Islet of Langerhans (tissue), 1 donor: ENCODE measurements around the gene SPTAN1.

Experiments
- FAIRE-seq: peaks from one replicate; lab custom pipeline; 2011; peaks lifted over from hg19 to GRCh38; lab: Jason Lieb, UNC

The SPTAN1 gene

DNA sequence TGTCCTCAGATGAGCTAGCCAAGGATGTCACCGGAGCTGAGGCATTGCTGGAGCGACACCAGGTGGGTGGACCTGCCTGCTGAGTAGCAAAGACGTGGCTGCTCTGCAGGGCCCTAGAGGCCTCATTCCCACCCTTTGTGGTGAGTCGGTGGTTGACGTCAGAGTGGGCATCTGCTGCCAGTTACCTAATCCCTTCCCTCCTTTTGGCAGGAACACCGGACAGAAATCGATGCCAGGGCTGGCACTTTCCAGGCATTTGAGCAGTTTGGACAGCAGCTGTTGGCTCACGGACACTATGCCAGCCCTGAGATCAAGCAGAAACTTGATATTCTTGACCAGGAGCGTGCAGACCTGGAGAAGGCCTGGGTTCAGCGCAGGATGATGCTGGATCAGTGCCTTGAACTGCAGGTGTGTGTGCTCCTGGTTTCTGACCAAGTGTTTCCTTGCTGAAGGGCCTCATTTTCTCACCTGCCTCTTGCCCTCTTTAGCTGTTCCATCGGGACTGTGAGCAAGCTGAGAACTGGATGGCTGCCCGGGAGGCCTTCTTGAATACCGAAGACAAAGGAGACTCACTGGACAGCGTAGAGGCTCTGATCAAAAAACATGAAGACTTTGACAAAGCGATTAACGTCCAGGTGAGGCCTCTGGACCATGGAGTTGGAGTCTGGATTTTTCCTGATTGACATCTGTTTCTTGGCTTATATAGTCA lies 55.4 kb downstream of the SPTAN1 start:
- no peak for FAIRE-seq

- no peak for FAIRE-seq
These were observed 58.5 kb downstream of the SPTAN1 start for GRCh38 chr9:128610897-128611296.

GRCh38 chr9:128611600-128612394 lies 59.4 kb downstream of the SPTAN1 start:
- FAIRE-seq, result no peak

DNA sequence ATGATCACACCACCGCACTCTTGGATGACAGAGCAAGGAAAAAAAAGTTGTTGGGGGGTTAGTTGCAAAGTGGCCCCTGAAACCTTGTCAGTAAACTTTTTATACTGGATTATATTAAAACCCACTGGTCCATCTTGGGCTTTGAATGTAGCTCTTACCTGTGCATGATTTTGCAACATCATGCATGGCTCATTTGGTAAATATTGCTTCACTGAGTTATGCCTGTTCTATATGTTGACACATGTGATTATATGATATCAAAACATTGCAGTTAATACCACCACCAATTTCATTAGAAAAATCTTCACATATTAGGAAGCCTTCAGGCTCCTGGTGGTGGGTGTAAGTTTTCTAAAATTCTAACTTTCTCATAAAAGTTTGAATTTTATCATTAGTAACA lies 62.3 kb downstream of the SPTAN1 start:
- no peak for FAIRE-seq

- no peak for FAIRE-seq
These were observed 63.2 kb downstream of the SPTAN1 start for GRCh38 chr9:128615571-128615970.

DNA sequence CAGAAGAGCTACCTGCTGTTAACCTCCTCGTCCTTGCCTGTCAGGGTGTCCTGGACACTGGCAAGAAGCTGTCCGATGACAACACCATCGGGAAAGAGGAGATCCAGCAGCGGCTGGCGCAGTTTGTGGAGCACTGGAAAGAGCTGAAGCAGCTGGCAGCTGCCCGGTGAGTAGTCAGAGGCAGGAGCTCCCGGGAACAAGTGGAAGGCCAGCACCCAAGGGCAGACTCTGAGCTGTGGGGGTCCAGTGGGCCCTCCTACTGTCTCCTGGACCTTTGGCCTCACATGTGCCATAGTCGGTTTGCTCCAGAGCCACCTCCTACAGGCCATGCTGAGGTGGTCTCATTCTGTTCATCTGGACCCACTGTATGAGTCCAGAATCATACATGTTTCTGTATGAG lies 65.6 kb downstream of the SPTAN1 start:
- no peak for FAIRE-seq

DNA sequence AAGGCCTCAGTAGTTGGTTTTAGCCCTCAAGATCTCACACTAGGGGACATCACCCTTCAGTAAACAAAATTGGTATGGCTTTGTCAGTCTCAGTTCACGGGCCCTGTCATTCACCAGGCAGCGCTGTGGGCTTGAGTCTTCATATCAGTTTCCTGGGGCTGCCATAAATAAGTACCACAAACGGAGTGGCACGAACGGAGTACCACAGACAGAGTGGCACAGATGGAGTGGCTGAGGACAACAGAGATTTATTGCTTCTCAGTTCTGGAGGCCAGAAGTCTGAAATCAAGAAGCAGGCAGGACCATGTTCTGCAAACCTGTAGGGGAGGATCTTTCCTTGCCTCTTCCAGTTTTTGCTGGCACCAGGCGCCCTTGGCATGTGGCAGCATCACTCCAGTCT lies 66.7 kb downstream of the SPTAN1 start:
- no peak for FAIRE-seq

DNA sequence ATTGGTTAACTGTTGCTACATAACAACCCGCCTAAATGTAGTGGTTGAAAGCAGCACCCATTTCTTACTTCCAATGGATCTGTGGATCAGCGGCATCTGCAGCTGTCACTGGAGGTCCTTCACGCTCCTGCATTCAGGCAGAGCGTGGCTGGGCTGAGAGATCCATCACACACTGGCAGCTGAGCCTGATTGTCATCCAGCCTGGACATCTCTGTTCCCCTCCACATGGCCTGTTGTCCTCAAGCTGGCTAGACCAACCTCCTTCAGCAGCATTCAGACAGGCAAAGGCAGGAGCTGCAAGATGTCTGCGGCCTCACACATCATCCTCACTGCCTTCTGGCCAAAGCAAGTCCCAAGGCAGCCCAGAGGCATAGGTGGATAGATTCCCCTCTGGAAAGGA lies 67.4 kb downstream of the SPTAN1 start:
- FAIRE-seq, result no peak

DNA sequence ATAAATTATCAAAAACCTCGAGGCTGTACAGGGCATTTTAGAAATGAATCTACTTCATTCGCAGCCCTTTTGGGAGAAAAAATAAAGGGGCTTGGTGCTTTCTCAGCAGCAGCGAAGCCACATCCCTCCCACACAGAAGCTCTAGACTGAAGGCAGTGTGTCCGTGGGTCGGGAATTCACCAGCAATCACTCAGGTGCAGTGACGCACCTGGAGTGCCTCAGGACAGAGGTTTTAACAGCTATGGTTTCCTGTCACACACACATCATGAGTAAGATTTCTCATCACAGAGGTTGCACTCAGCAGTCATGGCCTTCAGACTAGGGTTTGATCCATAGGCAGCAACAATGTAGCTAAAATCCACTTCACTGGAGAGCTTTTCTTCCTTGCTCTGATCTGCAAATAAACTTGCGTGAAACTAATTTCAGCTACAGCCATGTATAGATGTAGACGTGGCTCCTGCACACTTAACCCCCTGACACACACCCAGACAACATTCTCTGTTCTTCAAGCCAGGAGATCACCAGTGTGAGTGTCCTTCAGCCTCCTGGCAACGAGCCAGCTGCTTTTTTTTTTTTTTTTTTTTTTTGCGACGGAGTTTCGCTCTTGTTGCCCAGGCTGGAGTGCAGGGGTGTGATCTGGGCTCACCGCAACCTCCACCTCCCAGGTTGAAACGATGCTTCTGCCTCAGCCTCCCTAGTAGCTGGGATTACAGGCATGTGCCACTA lies 69.5 kb downstream of the SPTAN1 start:
- no peak for FAIRE-seq

DNA sequence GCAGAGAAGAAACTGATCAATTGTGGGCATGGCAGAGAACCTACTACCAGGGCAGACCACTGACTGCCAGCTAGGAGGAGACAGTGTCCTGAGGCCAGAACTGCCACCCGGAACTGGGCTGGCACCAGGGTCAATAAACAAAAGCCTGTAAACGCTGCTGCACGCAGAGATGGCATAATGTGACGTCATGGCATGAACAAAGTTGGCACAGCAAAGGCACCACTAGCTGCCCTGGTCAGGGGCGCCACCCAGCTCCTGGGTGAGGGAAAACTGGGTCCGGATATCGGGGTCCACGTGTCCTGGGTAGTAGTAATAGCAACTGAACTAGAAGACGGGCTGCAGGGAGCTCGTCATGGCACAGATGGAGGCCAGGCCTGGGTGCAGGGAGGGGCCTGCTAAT lies 72.2 kb downstream of the SPTAN1 start:
- FAIRE-seq, result no peak

GRCh38 chr9:128625391-128626146 lies 73.2 kb downstream of the SPTAN1 start:
- no peak for FAIRE-seq

GRCh38 chr9:128626181-128626580 lies 73.8 kb downstream of the SPTAN1 start:
- FAIRE-seq, result no peak

DNA sequence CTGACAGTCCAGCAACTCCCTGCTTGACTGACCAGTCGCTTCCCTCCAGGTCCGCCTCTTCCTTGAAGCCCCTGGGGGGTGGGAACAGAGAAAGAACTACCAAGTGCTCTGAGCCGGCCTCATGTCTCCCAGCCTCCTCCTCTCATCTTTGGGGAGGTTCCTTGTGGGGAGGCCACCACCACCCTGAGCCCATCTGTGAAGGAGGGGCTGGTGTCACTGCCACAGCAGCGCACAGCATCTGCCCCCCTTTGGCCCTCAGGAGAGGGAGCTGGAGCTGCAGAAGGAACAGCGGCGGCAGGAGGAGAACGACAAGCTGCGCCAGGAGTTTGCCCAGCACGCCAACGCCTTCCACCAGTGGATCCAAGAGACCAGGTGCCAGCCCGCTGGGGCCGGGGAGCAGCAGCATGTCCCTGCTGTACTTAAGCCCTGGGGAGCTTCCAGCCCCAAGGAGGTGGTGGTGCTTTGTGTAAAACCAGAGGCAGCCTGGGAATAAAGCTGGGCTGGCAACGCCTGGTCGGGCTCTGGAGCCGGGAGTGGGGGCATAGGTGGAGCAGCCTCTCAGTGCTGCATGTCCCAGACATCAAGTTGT lies 74.8 kb downstream of the SPTAN1 start:
- FAIRE-seq, result no peak

GRCh38 chr9:128627906-128628305 lies 75.5 kb downstream of the SPTAN1 start:
- FAIRE-seq, result no peak

DNA sequence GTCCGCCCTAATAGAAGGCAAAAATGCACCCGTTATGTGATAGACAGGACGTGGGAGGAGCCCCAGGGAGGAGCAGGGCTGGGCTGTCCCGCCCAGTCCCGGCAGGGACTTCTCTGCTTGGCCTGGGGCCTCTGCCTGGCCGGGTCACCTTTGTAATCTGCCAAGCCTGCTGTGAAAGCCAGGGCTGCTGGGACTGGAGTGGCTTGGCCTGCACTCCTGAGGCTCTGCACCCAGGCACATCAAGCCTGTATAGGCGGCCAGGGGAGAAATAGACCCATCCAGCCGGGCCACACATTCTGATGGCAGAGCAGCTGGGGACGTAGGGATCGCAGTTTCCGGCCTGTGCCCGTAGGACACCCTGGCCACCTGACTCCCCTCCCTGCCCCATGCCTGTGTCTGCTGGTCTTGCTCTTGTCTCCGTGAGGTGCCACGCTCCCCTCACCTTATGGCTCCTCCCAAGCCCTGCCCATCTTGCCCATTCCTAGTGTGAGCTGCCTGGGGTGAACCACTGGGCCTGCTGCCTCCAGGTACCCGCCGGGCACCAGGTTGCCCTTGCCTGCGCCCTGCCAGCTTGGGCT lies 76.2 kb downstream of the SPTAN1 start:
- FAIRE-seq, result no peak

DNA sequence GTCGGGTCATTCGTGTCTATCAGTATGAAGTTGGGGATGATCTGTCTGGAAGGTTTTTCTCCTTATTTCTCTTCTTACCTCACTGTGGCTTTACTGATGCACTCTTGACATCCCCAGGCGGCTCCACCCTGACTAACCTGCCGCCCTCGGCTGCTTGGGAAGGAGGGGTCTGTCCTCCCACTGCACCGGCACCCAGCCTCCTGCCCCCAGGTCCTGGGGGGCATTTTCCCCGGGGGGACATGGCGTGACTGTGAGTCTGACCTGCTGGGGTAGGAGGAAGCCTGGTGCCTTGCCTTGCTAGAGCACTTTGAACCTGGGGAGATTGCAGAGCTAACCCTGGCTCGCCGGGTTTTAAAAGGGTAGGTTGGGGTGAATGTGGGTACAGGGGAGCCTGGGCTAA lies 76.7 kb downstream of the SPTAN1 start:
- FAIRE-seq, result no peak

DNA sequence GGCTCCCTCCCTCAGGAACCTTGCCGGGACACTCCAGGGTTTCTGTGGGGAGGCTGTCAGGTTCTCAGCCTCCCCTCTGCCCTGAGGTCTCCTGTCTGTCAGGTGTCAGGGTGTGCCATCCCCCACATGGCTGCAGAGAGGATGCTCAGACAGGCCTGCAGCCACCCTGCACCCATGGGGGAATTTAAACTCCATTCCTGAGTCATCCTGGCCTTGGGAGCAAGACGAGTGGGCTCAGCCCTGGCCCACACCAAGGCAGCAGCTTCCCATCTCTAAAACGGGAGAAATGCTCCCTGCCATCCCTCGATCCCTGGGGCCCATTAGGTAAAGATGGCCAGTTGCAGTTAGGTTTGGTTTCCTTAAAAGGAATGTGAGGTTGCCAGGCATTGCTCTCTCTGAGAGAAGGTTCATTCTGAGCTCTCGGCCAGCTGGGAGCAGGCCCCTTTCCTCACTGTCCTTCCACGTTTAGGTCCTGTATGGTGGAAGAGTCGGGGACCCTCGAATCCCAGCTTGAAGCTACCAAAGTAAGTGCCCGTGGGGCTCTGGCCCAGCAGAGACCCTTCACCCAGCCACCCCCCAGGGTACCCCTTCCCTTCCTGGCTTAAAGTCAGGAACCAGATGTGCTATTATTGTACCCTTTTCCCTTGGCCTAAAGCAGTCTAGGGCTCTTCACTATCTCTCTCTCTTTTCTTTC lies 77.6 kb downstream of the SPTAN1 start:
- FAIRE-seq, result no peak

DNA sequence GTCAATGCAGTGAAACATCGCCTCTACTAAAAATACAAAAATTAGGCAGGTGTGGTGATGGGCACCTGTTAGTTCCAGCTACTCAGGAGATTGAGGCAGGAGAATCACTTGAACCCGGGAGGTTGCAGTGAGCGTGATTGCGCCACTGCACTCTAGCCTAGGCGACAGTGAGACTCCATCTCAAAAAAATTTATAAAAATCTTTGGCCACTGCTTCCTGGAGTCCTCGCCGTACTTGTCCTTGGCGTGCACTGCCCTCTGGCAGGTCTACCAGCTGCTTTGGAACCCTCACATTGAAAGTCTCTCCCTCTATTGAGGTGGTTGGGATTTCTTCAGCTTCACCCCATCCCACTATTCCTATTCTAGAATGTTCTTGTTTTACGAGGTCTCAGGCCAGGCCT lies 79.2 kb downstream of the SPTAN1 start:
- no peak for FAIRE-seq

DNA sequence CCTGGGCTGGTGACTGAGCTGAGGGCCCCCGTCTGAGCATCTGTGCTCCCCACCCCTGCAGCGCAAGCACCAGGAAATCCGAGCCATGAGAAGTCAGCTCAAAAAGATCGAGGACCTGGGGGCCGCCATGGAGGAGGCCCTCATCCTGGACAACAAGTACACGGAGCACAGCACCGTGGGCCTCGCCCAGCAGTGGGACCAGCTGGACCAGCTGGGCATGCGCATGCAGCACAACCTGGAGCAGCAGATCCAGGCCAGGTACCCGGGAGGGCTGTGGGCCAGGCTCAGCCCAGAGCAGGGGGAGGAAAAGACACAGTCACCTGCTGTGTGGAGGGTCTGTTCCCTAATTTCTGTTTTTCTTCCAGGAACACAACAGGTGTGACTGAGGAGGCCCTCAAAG lies 79.7 kb downstream of the SPTAN1 start:
- FAIRE-seq, result no peak

- no peak for FAIRE-seq
These were observed 80.1 kb downstream of the SPTAN1 start for GRCh38 chr9:128632486-128632885.

- no peak for FAIRE-seq
These were observed 80.7 kb downstream of the SPTAN1 start for GRCh38 chr9:128633057-128633456.
